Upper lobe of left lung (tissue), 4 donors: Measurements from ENCODE around the gene CSH2.
"Not testable (repeated sequence)": the region's sequence is repeated elsewhere in the genome, so short reads cannot be mapped to it uniquely, and the experiment has no call there.

Experiments
- EP300 ChIP-seq, 4 donors: sonication (generic); formaldehyde crosslinking; IDR thresholded peaks; one replicate each; pipeline ENCODE4 v1.5.1; 2017; ENCODE audit warnings: antibody characterized with exemption in 4 of 4, control low read depth in 2 of 4
- POLR2AphosphoS5 ChIP-seq, 2 donors: sonication (generic); formaldehyde crosslinking; IDR thresholded peaks; one replicate each; pipeline ENCODE4 v1.5.1; 2017; ENCODE audit warnings: antibody characterized with exemption in 2 of 2
- TF ChIP-seq, protein P1 (sequence below), 6 experiments: fragments of 450-650 bp in 4 of 6; fragments of 200-600 bp in 2 of 6; sonication (generic) in 2 of 6; IDR thresholded peaks; one replicate each; pipeline ENCODE4 v1.5.1; 2016 to 2019; ENCODE audit warnings: antibody characterized with exemption in 6 of 6

GRCh38 chr17:63915753-63916152, 42.3 kb upstream of the CSH2 start:
- TF ChIP-seq, protein P1, sequence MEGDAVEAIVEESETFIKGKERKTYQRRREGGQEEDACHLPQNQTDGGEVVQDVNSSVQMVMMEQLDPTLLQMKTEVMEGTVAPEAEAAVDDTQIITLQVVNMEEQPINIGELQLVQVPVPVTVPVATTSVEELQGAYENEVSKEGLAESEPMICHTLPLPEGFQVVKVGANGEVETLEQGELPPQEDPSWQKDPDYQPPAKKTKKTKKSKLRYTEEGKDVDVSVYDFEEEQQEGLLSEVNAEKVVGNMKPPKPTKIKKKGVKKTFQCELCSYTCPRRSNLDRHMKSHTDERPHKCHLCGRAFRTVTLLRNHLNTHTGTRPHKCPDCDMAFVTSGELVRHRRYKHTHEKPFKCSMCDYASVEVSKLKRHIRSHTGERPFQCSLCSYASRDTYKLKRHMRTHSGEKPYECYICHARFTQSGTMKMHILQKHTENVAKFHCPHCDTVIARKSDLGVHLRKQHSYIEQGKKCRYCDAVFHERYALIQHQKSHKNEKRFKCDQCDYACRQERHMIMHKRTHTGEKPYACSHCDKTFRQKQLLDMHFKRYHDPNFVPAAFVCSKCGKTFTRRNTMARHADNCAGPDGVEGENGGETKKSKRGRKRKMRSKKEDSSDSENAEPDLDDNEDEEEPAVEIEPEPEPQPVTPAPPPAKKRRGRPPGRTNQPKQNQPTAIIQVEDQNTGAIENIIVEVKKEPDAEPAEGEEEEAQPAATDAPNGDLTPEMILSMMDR (IDR thresholded peaks at IDR 0.05) = not testable (repeated sequence)
- TF ChIP-seq POLR2AphosphoS5, EP300 (IDR thresholded peaks at IDR 0.05): not testable (repeated sequence)
